GM10266 (cell line): Measurements from ENCODE around the gene MECR.

Experiments used
- DNase-seq: peaks from one replicate; pipeline ENCODE4 v3.0.0; 2012; ENCODE audit errors: extremely low spot score
- CTCF ChIP-seq: IDR thresholded peaks from 2 replicates; pipeline ENCODE4 v1.5.1; 2012; ENCODE audit warnings: mild to moderate bottlenecking, low read depth; ENCODE audit not compliant: control insufficient read depth, insufficient read depth; ENCODE audit errors: missing control alignments

MECR gene

GRCh38 chr1:29259802-29260441 lies 29.2 kb upstream of the MECR start:
- no peak for TF ChIP-seq CTCF
- DNase-seq, result peak; percentile 67

GRCh38 chr1:29258976-29259801 lies 28.5 kb upstream of the MECR start:
- no peak for TF ChIP-seq CTCF
- DNase-seq, result no peak

GRCh38 chr1:29258189-29258975 lies 27.6 kb upstream of the MECR start:
- TF ChIP-seq CTCF, result no peak
- no peak for DNase-seq

- DNase-seq, result no peak
- no peak for TF ChIP-seq CTCF
These were observed 26.5 kb upstream of the MECR start for GRCh38 chr1:29256979-29257804.

- no peak for DNase-seq
- TF ChIP-seq CTCF, result no peak
These were observed 25.7 kb upstream of the MECR start for GRCh38 chr1:29256394-29256793.

GRCh38 chr1:29255134-29255666 lies 24.5 kb upstream of the MECR start:
- no peak for TF ChIP-seq CTCF
- no peak for DNase-seq
